Fibroblast of skin of right quadriceps (primary cell): ENCODE data around the gene RNF5.
A peak's percentile ranks its signal among the peaks of the same experiment; 100 is the strongest.
"Not testable (repeated sequence)": the region's sequence is repeated elsewhere in the genome, so short reads cannot be mapped to it uniquely, and the experiment has no call there.

Experiments used
- DNase-seq: peaks from one replicate; pipeline ENCODE4 v3.0.0-alpha.2; 2013

The RNF5 gene

DNA sequence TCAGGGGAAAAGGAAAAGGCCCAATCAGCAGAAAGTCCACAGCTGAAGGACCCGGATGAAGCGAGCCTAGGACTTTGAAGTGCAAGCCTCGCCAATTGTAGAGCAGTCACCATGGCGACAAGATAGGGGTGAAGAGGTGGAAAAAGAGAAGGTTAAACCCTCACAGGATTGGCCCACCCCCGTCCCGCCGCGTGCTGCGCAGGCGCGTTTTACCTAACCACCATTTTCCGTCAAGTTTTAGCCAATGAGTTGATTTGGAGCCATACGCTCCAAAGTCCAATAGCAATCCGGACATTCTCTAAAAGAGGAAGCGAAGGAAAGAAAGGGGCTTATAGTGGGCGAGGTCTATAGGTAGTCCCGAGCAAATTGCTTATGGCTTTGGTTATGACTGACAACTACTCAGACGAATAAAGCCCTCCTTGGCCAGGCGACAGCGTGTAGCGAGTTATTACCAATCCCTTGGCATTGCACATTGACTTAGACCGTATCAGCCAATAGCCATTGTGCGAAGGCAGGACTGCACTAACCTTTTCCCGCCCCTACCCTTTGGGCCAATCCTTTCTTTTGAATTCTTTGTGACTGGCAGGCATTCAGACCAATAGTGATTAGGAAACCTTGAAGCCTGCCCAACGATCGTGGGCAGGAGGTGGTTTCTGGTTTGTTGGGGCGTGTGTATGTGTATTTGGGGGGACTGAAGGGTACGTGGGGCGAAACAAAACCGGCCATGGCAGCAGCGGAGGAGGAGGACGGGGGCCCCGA, at the start of gene RNF5:
RNF5 (plus strand) TSS at position 618 of the 759 bp plus-strand sequence; CDS start at position 725, 107 bp downstream.
- peak; percentile 100 for DNase-seq

DNA sequence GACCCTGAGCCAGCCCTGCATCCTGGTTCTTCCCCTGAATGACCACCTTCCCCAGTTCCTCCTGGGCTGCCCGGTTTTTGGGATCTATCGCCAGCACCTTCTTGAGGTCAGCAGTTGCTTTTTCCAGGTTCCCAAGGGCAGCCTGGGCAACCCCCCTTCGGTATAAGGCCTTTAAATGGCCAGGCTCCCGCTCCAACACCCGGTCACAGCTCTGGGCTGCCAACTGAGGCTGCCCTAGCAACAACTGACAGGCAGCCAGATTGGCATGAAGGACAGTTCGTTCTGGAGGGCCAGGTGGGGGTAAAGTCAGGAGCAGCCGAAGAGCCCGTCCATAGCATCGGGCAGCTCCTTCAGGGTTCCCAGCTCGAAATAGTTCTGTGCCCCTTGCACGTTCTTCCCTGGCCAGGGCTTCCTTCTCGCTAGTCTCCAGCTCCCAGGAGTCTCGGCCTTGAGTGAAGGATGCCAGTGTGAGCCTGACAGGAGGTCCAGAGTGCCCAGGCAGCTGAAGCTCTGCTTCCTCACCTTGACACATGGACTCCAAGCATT, 49.4 kb upstream of the RNF5 start:
- no peak for DNase-seq

DNA sequence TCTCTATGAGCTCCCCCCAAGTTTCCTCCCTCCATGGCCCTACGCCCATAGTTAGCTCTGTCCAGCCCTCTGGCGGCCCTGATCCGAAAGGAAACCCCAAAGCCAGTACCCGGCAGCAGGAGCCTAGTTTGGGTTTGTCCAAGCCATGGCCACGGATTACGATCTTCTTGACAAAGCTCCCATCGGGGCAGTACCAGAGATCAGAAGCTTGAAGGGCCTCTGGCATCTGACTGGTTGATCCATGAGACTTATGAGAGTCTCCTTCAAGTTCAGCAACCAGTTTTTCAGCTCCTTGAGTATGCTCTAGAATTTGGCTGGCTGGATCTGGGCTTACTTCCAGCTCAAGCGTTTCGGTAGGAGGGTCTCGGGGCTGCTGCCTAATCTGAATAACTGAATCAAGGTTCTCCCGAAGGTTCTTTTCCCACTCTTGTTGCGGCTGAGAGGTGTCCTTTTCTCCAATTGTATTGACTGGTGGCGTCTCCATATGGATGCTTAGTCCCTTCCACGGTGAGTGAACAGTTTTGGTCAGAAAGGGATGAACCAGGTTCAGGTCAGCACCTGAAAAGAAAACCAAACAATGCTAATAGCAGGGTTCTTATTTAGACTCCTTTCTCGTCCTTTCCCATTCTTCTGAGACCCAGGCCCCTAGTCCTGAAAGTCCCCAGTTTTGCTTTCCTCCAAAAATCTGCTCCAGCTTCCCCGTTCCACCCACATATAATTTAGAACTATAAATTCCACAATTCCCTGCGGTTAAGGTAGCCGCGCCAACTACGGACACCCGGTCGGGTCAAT, 48.7 kb upstream of the RNF5 start:
- DNase-seq, result no peak

- no peak for DNase-seq
Measured at GRCh38 chr6:32131439-32131948, 46.7 kb upstream of the RNF5 start.

GRCh38 chr6:32132110-32132509, 46.1 kb upstream of the RNF5 start:
- DNase-seq, result no peak

DNA sequence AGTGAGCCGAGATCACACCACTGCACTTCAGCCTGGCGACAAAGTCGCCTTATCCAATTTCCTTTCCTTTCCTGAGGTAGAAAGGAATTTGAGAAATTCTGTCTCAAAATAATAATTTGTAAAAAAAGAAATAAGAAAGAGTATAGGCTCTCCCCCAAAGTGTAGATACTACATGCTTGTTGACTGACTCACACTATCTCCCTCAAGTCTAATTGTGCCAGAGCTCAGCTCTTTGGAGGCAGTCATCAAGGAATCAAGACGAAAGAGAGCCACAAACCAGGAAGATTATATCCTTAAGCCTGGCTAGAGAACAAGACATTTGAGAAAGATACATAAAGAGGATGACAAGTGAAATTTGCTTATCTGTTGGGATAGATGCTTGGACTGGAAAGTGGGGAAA, 44.4 kb upstream of the RNF5 start:
- DNase-seq, result peak; percentile 67

DNA sequence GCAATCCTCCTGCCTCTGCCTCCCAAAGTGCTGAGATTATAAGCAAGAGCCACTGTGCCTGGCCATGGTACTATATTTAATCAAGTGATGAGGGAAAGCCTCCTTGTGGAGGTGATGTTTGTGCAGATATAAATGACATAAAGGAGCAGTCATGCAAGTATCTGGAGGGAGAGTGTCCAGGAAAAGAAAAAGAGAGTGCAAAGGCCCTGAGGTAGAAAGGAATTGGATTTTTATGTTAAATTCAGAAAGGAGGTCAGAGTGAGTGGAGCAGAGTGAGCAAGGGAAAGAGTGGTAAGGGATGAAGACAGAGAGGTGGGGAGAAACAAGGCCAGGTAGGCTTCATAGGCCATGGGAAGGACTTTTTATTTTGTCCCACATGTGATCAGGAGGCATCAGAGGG, 40.8 kb upstream of the RNF5 start:
- no peak for DNase-seq

GRCh38 chr6:32139590-32139989, 38.6 kb upstream of the RNF5 start:
- no peak for DNase-seq

DNA sequence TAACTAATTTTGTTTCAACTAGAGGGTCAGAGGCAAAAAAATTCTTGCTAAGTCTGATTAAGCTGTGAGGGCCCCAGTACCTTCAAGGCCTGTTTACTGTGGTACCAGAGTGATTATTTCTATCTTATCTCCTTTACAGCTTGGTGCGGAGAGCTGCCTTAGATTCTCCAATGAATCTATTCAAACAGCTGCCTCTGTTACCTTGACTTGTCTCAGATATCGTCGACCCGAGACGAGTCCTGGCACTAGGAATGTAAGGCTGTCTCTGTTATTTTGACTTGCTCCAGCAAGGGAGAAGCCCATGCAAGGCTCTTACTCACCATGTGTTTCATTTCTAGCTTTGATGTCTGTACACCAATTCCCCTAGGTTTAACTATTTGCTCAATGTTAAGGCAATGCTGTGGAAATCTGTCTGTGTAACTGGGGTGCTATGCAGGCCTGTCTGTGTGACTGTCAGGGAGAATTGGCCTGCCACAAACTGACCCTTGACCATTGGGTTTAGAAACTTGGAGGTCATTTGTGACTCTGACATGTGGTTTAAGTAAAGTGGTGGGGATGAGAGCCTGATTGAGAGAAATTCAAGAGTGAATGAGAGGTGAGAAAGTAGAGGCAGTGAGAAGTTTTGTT, 37.7 kb upstream of the RNF5 start:
- DNase-seq, result no peak

DNA sequence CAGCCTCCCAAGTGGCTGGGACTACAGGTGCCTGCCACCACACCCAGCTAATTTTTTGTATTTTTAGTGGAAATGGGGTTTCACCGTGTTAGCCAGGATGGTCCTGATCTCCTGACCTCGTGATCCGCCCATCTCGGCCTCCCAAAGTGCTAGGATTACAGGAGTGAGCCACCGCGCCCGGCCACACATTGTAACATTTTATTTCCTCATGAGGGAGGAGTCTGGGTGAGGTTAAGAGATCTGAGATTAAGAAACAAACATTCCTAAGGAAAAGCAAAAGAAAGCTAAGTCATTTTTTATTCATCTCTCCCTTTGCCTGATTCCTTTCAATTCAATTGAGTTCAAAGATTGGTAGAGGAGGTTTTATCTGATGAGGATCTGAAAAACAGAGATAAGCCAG, 34.0 kb upstream of the RNF5 start:
- not testable (repeated sequence) for DNase-seq

DNA sequence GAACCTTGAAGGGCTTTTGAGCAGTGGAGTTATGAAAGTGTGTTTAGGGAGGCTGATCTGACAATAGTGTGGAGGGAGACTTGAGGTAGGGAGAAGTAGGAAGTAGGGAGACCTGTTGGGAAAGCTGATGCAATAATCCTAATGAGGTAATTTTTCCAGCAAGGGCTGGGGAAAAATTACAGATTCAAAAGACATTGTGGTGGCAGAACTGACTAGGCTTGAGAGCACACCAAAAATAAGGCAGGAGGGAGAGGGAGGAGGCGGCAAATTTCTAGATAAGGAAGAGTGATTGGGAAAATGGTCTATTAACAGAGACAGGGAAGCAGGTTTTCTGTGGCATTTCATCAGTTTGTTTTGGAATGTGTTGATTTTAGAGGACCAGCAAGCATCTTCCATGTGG, 31.9 kb upstream of the RNF5 start:
- no peak for DNase-seq

DNA sequence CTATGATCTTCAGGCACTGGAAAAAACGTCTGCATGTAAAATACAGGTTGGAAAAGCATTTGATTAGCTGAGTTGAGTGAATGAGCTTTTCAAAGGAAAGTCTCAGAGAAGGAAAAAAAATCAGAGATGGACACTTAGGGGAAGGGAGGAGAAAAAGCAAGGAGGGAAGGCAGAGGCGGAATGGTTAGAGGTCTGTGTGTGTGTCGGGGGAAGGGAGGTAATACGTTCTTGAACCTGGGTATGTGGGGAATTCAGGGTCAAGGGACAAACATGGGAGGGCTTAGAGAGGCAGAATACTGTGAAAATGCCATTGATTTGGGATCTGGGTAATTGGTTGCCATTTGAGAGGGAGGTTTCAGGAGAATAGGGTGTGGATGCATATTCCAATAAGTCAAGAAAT, 31.5 kb upstream of the RNF5 start:
- DNase-seq, result no peak

DNA sequence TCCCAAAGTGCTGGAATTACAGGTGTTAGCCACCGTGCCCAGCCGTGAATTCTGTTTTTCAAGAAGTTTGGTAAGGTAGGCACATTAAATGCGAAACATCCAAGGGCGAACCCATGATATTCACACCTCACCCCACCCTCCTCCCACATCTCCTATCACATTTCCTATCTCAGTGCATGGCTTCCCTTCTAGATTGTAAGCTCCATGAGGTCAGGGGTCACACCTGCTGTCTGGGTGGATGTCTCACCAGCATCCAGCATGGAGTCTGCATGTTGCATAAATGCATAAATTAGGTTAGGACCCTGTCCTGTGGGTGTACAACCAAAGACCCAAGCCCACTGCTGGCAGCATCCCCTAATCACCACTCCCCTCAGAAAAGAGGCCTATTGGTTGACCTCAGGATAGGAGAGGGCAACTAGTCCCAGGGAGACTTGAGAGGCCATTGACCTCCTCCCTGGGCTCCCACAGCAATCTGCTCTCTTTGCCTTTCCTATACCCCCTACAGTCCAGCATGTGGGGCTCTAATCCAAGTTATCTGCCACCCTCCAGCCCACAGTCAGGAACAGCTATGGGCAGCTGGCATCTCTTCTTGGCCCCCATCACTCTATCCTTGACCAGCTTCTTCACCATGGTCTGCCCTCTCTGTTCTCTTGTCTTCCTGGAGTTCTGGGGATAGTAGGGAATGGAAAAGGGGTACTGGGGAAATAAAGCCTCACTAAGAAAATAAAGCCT, 30.6 kb upstream of the RNF5 start:
- DNase-seq, result no peak

DNA sequence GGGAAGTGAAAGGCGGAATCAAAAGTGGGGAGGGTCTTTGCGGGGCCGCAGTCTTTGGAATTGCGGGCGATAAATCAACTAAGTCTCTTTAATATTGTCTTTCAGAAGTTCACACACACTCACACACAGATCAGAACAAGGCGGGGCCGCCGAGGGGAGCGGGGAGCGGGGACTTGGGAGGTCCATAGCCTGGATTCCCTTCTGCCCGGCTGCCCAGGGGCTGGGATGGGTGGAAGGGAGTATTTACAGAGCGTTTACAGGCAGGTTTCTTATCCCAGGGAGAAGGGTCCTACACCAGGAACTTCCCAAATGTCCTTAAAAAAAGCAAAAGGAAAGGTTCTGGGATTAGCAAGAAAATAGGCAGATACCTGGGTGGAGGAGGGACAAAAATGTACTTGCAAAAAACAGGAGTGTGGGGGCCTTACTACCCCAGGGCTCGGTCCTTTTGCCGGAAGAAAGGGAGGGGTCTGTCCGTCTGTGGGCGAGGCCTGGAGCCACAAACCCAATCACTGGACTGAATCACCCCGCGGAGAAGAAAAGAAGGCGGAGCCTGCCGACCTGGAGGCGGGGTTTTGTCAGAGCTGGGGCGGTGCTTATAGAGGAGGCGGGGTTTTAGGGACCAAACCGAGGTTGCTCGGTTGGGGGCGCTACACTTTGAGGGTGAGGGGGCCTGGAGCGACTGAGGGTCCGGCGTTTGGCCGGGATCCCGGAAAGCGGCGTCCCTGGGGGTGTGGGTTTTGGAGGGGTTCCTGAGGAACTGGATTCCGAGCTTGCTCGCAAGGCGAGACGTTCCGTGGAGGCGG, 29.7 kb upstream of the RNF5 start:
- no peak for DNase-seq

DNA sequence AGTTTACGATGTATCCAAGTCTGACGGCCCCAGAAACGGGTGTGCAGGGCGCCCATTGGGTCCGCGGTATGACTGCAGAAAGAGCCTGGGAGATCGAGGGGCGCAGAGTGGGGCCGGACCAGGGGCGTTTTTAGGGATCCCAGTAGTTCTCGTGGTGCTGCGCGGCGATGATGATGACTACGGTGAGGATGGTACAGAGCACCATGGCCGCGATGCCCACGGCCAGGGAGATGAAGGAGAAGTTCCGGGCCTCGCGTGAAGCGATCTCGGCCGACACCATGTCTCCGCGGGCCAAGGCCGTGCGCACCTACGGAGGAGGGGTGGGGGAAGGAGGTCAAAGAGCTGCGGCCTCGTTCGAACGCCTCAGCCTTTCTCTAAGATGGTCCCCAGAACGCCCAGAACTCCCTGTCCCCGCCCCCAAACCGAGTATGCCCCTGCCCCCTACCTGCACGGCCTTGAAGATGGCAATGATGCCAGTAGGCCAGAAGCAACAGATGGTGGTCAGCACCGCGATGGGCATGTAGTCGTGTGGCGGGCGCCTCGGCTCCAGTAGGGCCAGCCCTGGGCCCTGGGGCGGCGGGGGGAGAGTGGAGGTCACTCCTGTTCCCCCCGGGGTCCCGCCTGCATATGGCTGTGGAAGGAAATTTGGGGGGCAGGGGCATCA, 29.0 kb upstream of the RNF5 start:
- DNase-seq, result no peak

DNA sequence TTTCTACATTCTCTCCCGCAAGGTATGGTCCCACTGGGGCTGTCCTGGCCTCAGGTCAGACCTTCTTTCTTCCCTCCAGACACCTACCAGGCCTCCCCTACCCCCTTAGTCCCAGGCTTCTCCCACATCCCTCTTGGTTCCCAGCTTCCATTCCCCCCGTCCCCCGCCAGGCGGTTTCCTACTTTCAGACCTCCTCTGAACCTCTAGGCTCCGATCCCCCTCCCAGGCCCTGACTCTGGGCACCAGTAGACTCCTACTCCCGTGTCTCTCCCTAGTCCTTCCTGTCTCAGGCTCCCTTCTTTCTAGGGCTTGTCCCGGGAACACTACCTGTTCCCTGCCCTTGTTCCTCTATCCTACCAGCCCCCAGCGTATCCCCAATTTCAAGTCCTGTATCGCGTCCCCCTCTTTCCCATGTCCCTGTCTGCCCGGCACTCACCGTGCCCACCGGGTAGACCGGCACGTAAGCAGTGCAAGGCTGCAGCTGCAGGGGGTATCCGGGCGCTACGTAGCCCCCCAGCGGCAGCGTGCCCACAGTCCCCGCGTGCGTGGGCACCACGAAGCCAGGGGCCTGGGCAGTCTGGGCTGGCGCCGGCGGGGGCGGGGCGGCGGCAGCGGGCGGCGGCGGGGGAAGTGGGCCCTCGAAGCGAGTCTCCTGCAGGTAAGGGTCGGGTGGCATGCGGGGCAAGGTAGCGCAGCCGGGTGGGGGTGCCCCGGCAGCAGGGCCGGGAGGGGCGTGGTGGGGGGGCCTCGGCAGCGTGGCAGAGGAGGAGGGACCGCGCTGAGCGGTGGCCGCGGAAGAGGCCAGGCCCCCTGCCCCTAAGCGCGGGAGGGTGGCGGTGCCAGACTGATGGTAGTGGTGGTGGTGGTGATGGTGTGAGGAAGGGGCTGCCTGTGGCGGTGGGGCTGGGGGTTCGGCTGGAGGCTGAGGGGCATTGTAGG, 28.0 kb upstream of the RNF5 start:
- DNase-seq, result no peak

DNA sequence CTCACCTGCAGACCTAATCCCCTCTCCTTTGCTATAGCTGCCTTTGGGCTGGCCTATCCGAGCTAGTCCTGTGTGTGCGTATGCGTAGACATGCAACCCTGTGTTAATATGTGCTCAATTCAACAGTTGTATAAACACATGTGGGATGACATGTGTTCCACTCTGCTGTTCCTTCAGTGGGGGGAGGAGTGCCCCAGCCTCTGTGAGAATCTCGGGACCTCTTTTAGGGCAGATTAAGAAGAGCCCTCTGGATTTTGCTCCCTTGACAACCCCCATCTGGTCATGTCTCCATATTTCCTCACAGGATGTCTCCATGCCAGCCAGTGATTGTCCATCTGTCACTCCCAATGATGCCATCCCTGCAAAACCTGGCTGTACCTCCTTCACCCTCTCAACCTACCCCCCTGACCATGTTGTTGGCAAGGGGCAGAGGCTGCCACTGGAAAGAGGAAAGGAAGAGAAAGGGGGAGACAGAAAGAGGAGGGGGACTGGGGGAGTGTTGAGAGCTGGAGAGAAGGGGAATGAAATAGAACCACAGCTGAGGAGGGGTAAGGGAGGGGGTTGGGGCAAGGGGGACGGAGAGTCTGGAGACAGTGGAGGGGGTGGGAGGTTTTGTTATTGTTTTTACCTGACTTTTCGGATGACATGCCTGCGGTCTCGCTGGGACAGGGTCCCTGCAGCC, 26.9 kb upstream of the RNF5 start:
- DNase-seq, result no peak

- no peak for DNase-seq
Measured at GRCh38 chr6:32151863-32152768, 26.1 kb upstream of the RNF5 start, which contains the start of gene PRRT1. Gene PRRT1 (minus strand): TSS chr6:32151939. CDS start chr6:32151827, 112 bp downstream.
